Measurements from ENCODE around the gene ZNF664. TPM values are rescaled to one million over a fixed set of nuclear protein-coding genes. Genes with fewer than 3 reads are reported as not detected.

The ZNF664 gene
- total and polyA plus RNA-seq, 2 of the 8 experiments (the other 6 are each of a cell fraction or from before 2014, with no cell fraction given), result 22.8 to 51.4 TPM

GRCh38 chr12:124011435-124012115 is 38.6 kb downstream of the ZNF664 start (continued):
- TF ChIP-seq CHD2 (IDR thresholded peaks at IDR 0.05; ENCODE audit: low read length) (no peak), CREB1 (IDR thresholded peaks at IDR 0.05) (no peak), TBP (IDR thresholded peaks at IDR 0.05; ENCODE audit: low read depth, low read length) (no peak), SRF (IDR thresholded peaks at IDR 0.05; ENCODE audit: low read depth, low read length) (no peak), EGR1 (IDR thresholded peaks at IDR 0.05; ENCODE audit: borderline replicate concordance, low read depth, low read length) (no peak), BCL11A (IDR thresholded peaks at IDR 0.05; ENCODE audit: low read depth in 2 of 2, low read length in 2 of 2) (no peak), RXRA (IDR thresholded peaks at IDR 0.05; ENCODE audit: insufficient read depth, low read depth, low read length) (no peak), ASH2L (IDR thresholded peaks at IDR 0.05; ENCODE audit: low read length) (no peak), POLR2A (IDR thresholded peaks at IDR 0.05; ENCODE audit: control extremely low read depth in 1 of 2, low read depth in 2 of 2, low read length in 2 of 2) (no peak)
